Measurements from ENCODE around the gene COL28A1.

- no peak for TF ChIP-seq CTCF (conservative IDR thresholded peaks at IDR 0.05; ENCODE audit: low read length)
- TF ChIP-seq EZH2phosphoT487 (IDR thresholded peaks at IDR 0.05; ENCODE audit: borderline replicate concordance) = no peak
Observed at GRCh38 chr7:7577888-7578287, 42.2 kb upstream of the COL28A1 start.
